ENCODE results near the gene MAPKBP1. TPM values are rescaled to one million over a fixed set of nuclear protein-coding genes. Genes with fewer than 3 reads are reported as not detected.
A peak's percentile ranks its signal among the peaks of the same experiment; 100 is the strongest.

The MAPKBP1 gene
- total RNA-seq, 2 donors from 2014 or later, result 16.7 to 26.3 TPM

GRCh38 chr15:41860049-41860828, 86.0 kb downstream of the MAPKBP1 start:
- peak; percentile 63 for TF ChIP-seq CTCF (conservative IDR thresholded peaks at IDR 0.05)
- no peak overlapping the region for H3K27ac ChIP-seq (ENCODE audit: low read depth, low read length)
- H3K4me1 ChIP-seq (ENCODE audit: control insufficient read depth, insufficient read depth, low read length), result no peaks in the 10 kb centered on the region
- H3K27ac Mint-ChIP-seq, result no peak overlapping the region
- H3K36me3 Mint-ChIP-seq (ENCODE audit: low read depth), result no peaks in the 10 kb centered on the region
- DNase-seq, result no peak
- H3K27me3 Mint-ChIP-seq (ENCODE audit: insufficient read depth), result no peaks in the 10 kb centered on the region
- H3K9ac ChIP-seq (ENCODE audit: extremely low read depth, low read length, poor library complexity, severe bottlenecking), result no peak overlapping the region
- H3K36me3 ChIP-seq (ENCODE audit: control insufficient read depth, insufficient read depth, low read length), result no peaks in the 10 kb centered on the region
- H3K27me3 ChIP-seq (ENCODE audit: control insufficient read depth, insufficient read depth, low read length, poor library complexity, severe bottlenecking), result no peaks in the 10 kb centered on the region
- H3K4me3 Mint-ChIP-seq, result no peak overlapping the region
- no peak overlapping the region for H3K4me3 ChIP-seq (ENCODE audit: low read length)
- no peaks in the 10 kb centered on the region for H3K9me3 Mint-ChIP-seq
- no peaks in the 10 kb centered on the region for H3K9me3 ChIP-seq (ENCODE audit: control insufficient read depth, low read length)
- H3K4me1 Mint-ChIP-seq, result peaks cover 5% of the 10 kb centered on the region
- WGBS, 2 experiments (ENCODE audit: insufficient coverage in 1 of 2, insufficient read length in 1 of 2), result 79 to 89% methylated on average over 7 to 15 of the region's 15 CpGs

GRCh38 chr15:41861736-41862356, 87.6 kb downstream of the MAPKBP1 start:
- Histone ChIP-seq H3K4me3 (ENCODE audit: low read length) (no peak overlapping the region), H3K9ac (ENCODE audit: extremely low read depth, low read length, poor library complexity, severe bottlenecking) (no peak overlapping the region), H3K27me3 (ENCODE audit: control insufficient read depth, insufficient read depth, low read length, poor library complexity, severe bottlenecking) (no peaks in the 10 kb centered on the region), H3K9me3 (ENCODE audit: control insufficient read depth, low read length) (no peaks in the 10 kb centered on the region), H3K36me3 (ENCODE audit: control insufficient read depth, insufficient read depth, low read length) (no peaks in the 10 kb centered on the region), H3K27ac (ENCODE audit: low read depth, low read length) (no peak overlapping the region), H3K4me1 (ENCODE audit: control insufficient read depth, insufficient read depth, low read length) (peaks cover 8% of the 10 kb centered on the region)
- peaks cover 2% of the 10 kb centered on the region for H3K4me1 Mint-ChIP-seq
- H3K9me3 Mint-ChIP-seq, result no peaks in the 10 kb centered on the region
- no peaks in the 10 kb centered on the region for H3K27me3 Mint-ChIP-seq (ENCODE audit: insufficient read depth)
- no peak overlapping the region for H3K4me3 Mint-ChIP-seq
- H3K36me3 Mint-ChIP-seq (ENCODE audit: low read depth), result no peaks in the 10 kb centered on the region
- WGBS, 2 experiments (ENCODE audit: insufficient coverage in 1 of 2, insufficient read length in 1 of 2), result 87 to 90% methylated on average over 14 to 18 of the region's 18 CpGs
- TF ChIP-seq CTCF (conservative IDR thresholded peaks at IDR 0.05), result no peak
- H3K27ac Mint-ChIP-seq, result no peak overlapping the region
- no peak for DNase-seq

- Histone ChIP-seq H3K27ac (ENCODE audit: low read depth, low read length) (no peak overlapping the region), H3K9me3 (ENCODE audit: control insufficient read depth, low read length) (no peaks in the 10 kb centered on the region), H3K4me3 (ENCODE audit: low read length) (no peak overlapping the region), H3K9ac (ENCODE audit: extremely low read depth, low read length, poor library complexity, severe bottlenecking) (no peak overlapping the region), H3K4me1 (ENCODE audit: control insufficient read depth, insufficient read depth, low read length) (peaks cover 8% of the 10 kb centered on the region), H3K36me3 (ENCODE audit: control insufficient read depth, insufficient read depth, low read length) (no peaks in the 10 kb centered on the region), H3K27me3 (ENCODE audit: control insufficient read depth, insufficient read depth, low read length, poor library complexity, severe bottlenecking) (no peaks in the 10 kb centered on the region)
- Mint-ChIP-seq H3K36me3 (ENCODE audit: low read depth) (no peaks in the 10 kb centered on the region), H3K9me3 (no peaks in the 10 kb centered on the region), H3K27ac (peak overlapping the region; percentile 64), H3K4me1 (peaks cover 6% of the 10 kb centered on the region), H3K4me3 (no peak overlapping the region), H3K27me3 (ENCODE audit: insufficient read depth) (no peaks in the 10 kb centered on the region)
- no peak for TF ChIP-seq CTCF (conservative IDR thresholded peaks at IDR 0.05)
- peak; percentile 86 for DNase-seq
- 81 to 83% methylated on average over 14 to 19 of the region's 19 CpGs for WGBS, 2 experiments (ENCODE audit: insufficient coverage in 1 of 2, insufficient read length in 1 of 2)
Observed at GRCh38 chr15:41862515-41863116, 88.3 kb downstream of the MAPKBP1 start.
